Loucy (cell line): ENCODE data around the gene ADTRP.

Experiments used
- H2AFZ ChIP-seq: fragments of 200-600 bp; sonication (generic); 2 replicates; pipeline ENCODE4 v1.6.0; 2016; ENCODE audit warnings: antibody characterized with exemption, mild to moderate bottlenecking, low read length, moderate library complexity
- H3F3A ChIP-seq: fragments of 200-600 bp; 2 replicates; pipeline ENCODE4 v1.6.0; 2016; ENCODE audit warnings: antibody characterized with exemption, low read depth, mild to moderate bottlenecking
- H3K27me3 ChIP-seq: fragments of 200-600 bp; sonication (generic); 2 replicates; pipeline ENCODE4 v1.6.1; 2014; ENCODE audit warnings: low read length, mild to moderate bottlenecking; ENCODE audit not compliant: insufficient read depth, poor library complexity, severe bottlenecking
- H3K36me3 ChIP-seq: fragments of 200-600 bp; sonication (generic); 2 replicates; pipeline ENCODE4 v1.6.1; 2016; ENCODE audit warnings: low read length; ENCODE audit not compliant: insufficient read depth
- H3K4me1 ChIP-seq: fragments of 200-600 bp; sonication (generic); 2 replicates; pipeline ENCODE4 v1.5.1; 2014; ENCODE audit warnings: low read length, mild to moderate bottlenecking; ENCODE audit not compliant: insufficient read depth, poor library complexity, severe bottlenecking
- H3K4me2 ChIP-seq: fragments of 200-600 bp; sonication (generic); 2 replicates; pipeline ENCODE4 v1.6.0; 2014; ENCODE audit warnings: antibody characterized with exemption, low read length, low read depth, mild to moderate bottlenecking; ENCODE audit not compliant: poor library complexity, severe bottlenecking
- H3K4me3 ChIP-seq: fragments of 200-600 bp; sonication (generic); 2 replicates; pipeline ENCODE4 v1.5.1; 2014; ENCODE audit warnings: low read length, mild to moderate bottlenecking, mixed read lengths; ENCODE audit not compliant: poor library complexity, severe bottlenecking
- H3K79me2 ChIP-seq: fragments of 200-600 bp; sonication (generic); 2 replicates; pipeline ENCODE4 v1.6.1; 2014; ENCODE audit warnings: low read length; ENCODE audit not compliant: insufficient read depth
- H3K9ac ChIP-seq: fragments of 200-600 bp; sonication (generic); 2 replicates; pipeline ENCODE4 v1.6.0; 2014; ENCODE audit warnings: mild to moderate bottlenecking, low read depth, low read length, moderate library complexity; ENCODE audit not compliant: poor library complexity, severe bottlenecking
- H3K9me2 ChIP-seq: fragments of 200-600 bp; sonication (generic); replicated peaks from 2 replicates; pipeline ENCODE4 v1.6.1; 2016; ENCODE audit warnings: low read depth, low read length, mixed read lengths
- H3K9me3 ChIP-seq: fragments of 200-600 bp; sonication (generic); 2 replicates; pipeline ENCODE4 v1.6.1; 2014; ENCODE audit warnings: mild to moderate bottlenecking, antibody characterized with exemption, low read length, low read depth; ENCODE audit not compliant: insufficient read depth
- H4K20me1 ChIP-seq: fragments of 200-600 bp; sonication (generic); 2 replicates; pipeline ENCODE4 v1.6.0; 2014; ENCODE audit warnings: antibody characterized with exemption, low read length, mild to moderate bottlenecking; ENCODE audit not compliant: insufficient read depth, poor library complexity, severe bottlenecking
- CTCF ChIP-seq: fragments of 200-600 bp; sonication (generic); conservative IDR thresholded peaks from 2 replicates; pipeline ENCODE4 v1.5.1; 2014; ENCODE audit warnings: mild to moderate bottlenecking, antibody characterized with exemption, low read length
- EZH2phosphoT487 ChIP-seq: fragments of 200-600 bp; IDR thresholded peaks from 2 replicates; pipeline ENCODE4 v1.6.1; 2018; ENCODE audit warnings: antibody characterized with exemption, mild to moderate bottlenecking, moderate library complexity, borderline replicate concordance

Gene ADTRP

GRCh38 chr6:11780097-11780428, 1.5 kb upstream of the ADTRP start:
- TF ChIP-seq CTCF (no peak), EZH2phosphoT487 (no peak)
- no peaks in the 10 kb centered on the region for H3K27me3 ChIP-seq
- no peaks in the 10 kb centered on the region for H3K9me2 ChIP-seq
- no peaks in the 10 kb centered on the region for H3K79me2 ChIP-seq
- no peak overlapping the region for H3K9ac ChIP-seq
- no peaks in the 10 kb centered on the region for H3K9me3 ChIP-seq
- no peaks in the 10 kb centered on the region for H3K36me3 ChIP-seq
- no peaks in the 10 kb centered on the region for H3F3A ChIP-seq
- no peak overlapping the region for H3K4me2 ChIP-seq
- no peaks in the 10 kb centered on the region for H4K20me1 ChIP-seq
- H3K4me1 ChIP-seq = peaks cover 21% of the 10 kb centered on the region
- no peak overlapping the region for H2AFZ ChIP-seq
- no peak overlapping the region for H3K4me3 ChIP-seq

GRCh38 chr6:11779329-11780096, 910 bp upstream of the ADTRP start:
- no peaks in the 10 kb centered on the region for H3F3A ChIP-seq
- peaks cover 17% of the 10 kb centered on the region for H3K4me1 ChIP-seq
- H3K4me3 ChIP-seq = no peak overlapping the region
- no peaks in the 10 kb centered on the region for H3K27me3 ChIP-seq
- H4K20me1 ChIP-seq = no peaks in the 10 kb centered on the region
- no peaks in the 10 kb centered on the region for H3K9me3 ChIP-seq
- H3K9me2 ChIP-seq = no peaks in the 10 kb centered on the region
- H3K79me2 ChIP-seq = no peaks in the 10 kb centered on the region
- H3K36me3 ChIP-seq = no peaks in the 10 kb centered on the region
- no peak overlapping the region for H3K9ac ChIP-seq
- TF ChIP-seq EZH2phosphoT487 (no peak), CTCF (no peak)
- H2AFZ ChIP-seq = 0 out of 2 replicates have a peak overlapping the region, but pooled peaks have one; percentile 52
- no peak overlapping the region for H3K4me2 ChIP-seq

- Histone ChIP-seq H3K4me1 (peaks cover 7% of the 10 kb centered on the region), H3F3A (no peaks in the 10 kb centered on the region), H3K9ac (no peak overlapping the region), H3K36me3 (no peaks in the 10 kb centered on the region), H3K27me3 (no peaks in the 10 kb centered on the region), H3K9me2 (no peaks in the 10 kb centered on the region), H3K79me2 (no peaks in the 10 kb centered on the region), H4K20me1 (no peaks in the 10 kb centered on the region), H2AFZ (no peak overlapping the region), H3K4me3 (no peak overlapping the region), H3K4me2 (no peak overlapping the region), H3K9me3 (no peaks in the 10 kb centered on the region)
- TF ChIP-seq CTCF (no peak), EZH2phosphoT487 (no peak)
Measured at GRCh38 chr6:11778036-11778435, 567 bp downstream of the ADTRP start.
